Activated T-helper 17 cell treated with anti-CD3 and anti-CD28 coated beads, Interleukin-2, amount 50 U/mL, for 72 hours (primary cell): ENCODE measurements around the gene BSG. TPM values are rescaled to one million over a fixed set of nuclear protein-coding genes. Genes with fewer than 3 reads are reported as not detected.
"Not testable (repeated sequence)": the region's sequence is repeated elsewhere in the genome, so short reads cannot be mapped to it uniquely, and the experiment has no call there.

ENCODE experiments used
- ATAC-seq: fragments of 150-1000 bp; cut with Tn5 transposase; replicated peaks from 2 replicates; pipeline ENCODE4 v1.10.0; 2021; ENCODE audit warnings: mild to moderate bottlenecking, moderate library complexity
- H3K27ac Mint-ChIP-seq: one replicate; pipeline ENCODE4 v1.8.0; 2022; ENCODE audit warnings: mixed read lengths
- H3K27me3 Mint-ChIP-seq: one replicate; pipeline ENCODE4 v1.8.0; 2022; ENCODE audit warnings: mixed read lengths
- H3K36me3 Mint-ChIP-seq: one replicate; pipeline ENCODE4 v1.8.0; 2022; ENCODE audit warnings: low read depth, mild to moderate bottlenecking, mixed read lengths
- H3K4me1 Mint-ChIP-seq: one replicate; pipeline ENCODE4 v1.8.0; 2022; ENCODE audit warnings: mixed read lengths
- H3K4me3 Mint-ChIP-seq: one replicate; pipeline ENCODE4 v1.8.0; 2022; ENCODE audit warnings: mild to moderate bottlenecking, mixed read lengths
- H3K9me3 Mint-ChIP-seq: one replicate; pipeline ENCODE4 v1.8.0; 2022; ENCODE audit warnings: mixed read lengths
- total RNA-seq, 2 donors: library from RNA; stranded (reverse); gene quantifications; one replicate each; pipeline ENCODE4 v1.2.3, GENCODE V29; 2022

The BSG gene
- total RNA-seq, 2 donors from 2014 or later: 170 to 244 TPM

- H3K4me3 Mint-ChIP-seq: no peak overlapping the region
- ATAC-seq: no peak
- H3K36me3 Mint-ChIP-seq: no peaks in the 10 kb centered on the region
- H3K4me1 Mint-ChIP-seq: no peaks in the 10 kb centered on the region
- no peaks in the 10 kb centered on the region for H3K9me3 Mint-ChIP-seq
- no peak overlapping the region for H3K27ac Mint-ChIP-seq
- H3K27me3 Mint-ChIP-seq: peaks cover 2% of the 10 kb centered on the region
Measured at GRCh38 chr19:595326-596262, 23.2 kb downstream of the BSG start.

- H3K27ac Mint-ChIP-seq: no peak overlapping the region
- H3K4me1 Mint-ChIP-seq: no peaks in the 10 kb centered on the region
- H3K4me3 Mint-ChIP-seq: no peak overlapping the region
- ATAC-seq: no peak
- H3K36me3 Mint-ChIP-seq: no peaks in the 10 kb centered on the region
- peaks cover under 1% of the 10 kb centered on the region for H3K27me3 Mint-ChIP-seq
- H3K9me3 Mint-ChIP-seq: no peaks in the 10 kb centered on the region
Measured at GRCh38 chr19:596263-596655, 23.9 kb downstream of the BSG start.

GRCh38 chr19:597406-598315 is 25.3 kb downstream of the BSG start:
- no peak overlapping the region for H3K4me3 Mint-ChIP-seq
- H3K27me3 Mint-ChIP-seq: no peaks in the 10 kb centered on the region
- peaks cover 4% of the 10 kb centered on the region for H3K4me1 Mint-ChIP-seq
- no peak overlapping the region for H3K27ac Mint-ChIP-seq
- no peaks in the 10 kb centered on the region for H3K9me3 Mint-ChIP-seq
- no peaks in the 10 kb centered on the region for H3K36me3 Mint-ChIP-seq
- ATAC-seq: no peak

GRCh38 chr19:601310-601709 is 28.9 kb downstream of the BSG start:
- ATAC-seq: no peak

GRCh38 chr19:601790-602189 is 29.4 kb downstream of the BSG start:
- Mint-ChIP-seq H3K9me3 (no peaks in the 10 kb centered on the region), H3K4me1 (peaks cover 4% of the 10 kb centered on the region), H3K4me3 (no peak overlapping the region), H3K27ac (no peak overlapping the region), H3K36me3 (no peaks in the 10 kb centered on the region), H3K27me3 (no peaks in the 10 kb centered on the region)
- ATAC-seq: no peak

More at GRCh38 chr19:601310-601709, 28.9 kb downstream of the BSG start:
- H3K4me3 Mint-ChIP-seq: no peak overlapping the region
- no peaks in the 10 kb centered on the region for H3K27me3 Mint-ChIP-seq
- peaks cover 4% of the 10 kb centered on the region for H3K4me1 Mint-ChIP-seq
- no peak overlapping the region for H3K27ac Mint-ChIP-seq
- no peaks in the 10 kb centered on the region for H3K36me3 Mint-ChIP-seq
- H3K9me3 Mint-ChIP-seq: no peaks in the 10 kb centered on the region

- ATAC-seq: no peak
- Mint-ChIP-seq H3K4me1 (peaks cover 4% of the 10 kb centered on the region), H3K9me3 (no peaks in the 10 kb centered on the region), H3K36me3 (no peaks in the 10 kb centered on the region), H3K27me3 (no peaks in the 10 kb centered on the region), H3K27ac (no peak overlapping the region), H3K4me3 (no peak overlapping the region)
Measured at GRCh38 chr19:602391-603301, 30.2 kb downstream of the BSG start.

GRCh38 chr19:603302-603639 is 30.9 kb downstream of the BSG start:
- not testable (repeated sequence) for H3K4me1 Mint-ChIP-seq, H3K36me3 Mint-ChIP-seq, H3K9me3 Mint-ChIP-seq, H3K27me3 Mint-ChIP-seq, H3K4me3 Mint-ChIP-seq, ATAC-seq, H3K27ac Mint-ChIP-seq

- peak; percentile 40 for ATAC-seq
- not testable (repeated sequence) for H3K36me3 Mint-ChIP-seq, H3K27ac Mint-ChIP-seq, H3K9me3 Mint-ChIP-seq, H3K27me3 Mint-ChIP-seq, H3K4me1 Mint-ChIP-seq, H3K4me3 Mint-ChIP-seq
Measured at GRCh38 chr19:603779-604178, 31.4 kb downstream of the BSG start.

- Mint-ChIP-seq H3K27ac (no peak overlapping the region), H3K4me3 (no peak overlapping the region), H3K27me3 (no peaks in the 10 kb centered on the region), H3K4me1 (peaks cover 4% of the 10 kb centered on the region), H3K36me3 (no peaks in the 10 kb centered on the region), H3K9me3 (no peaks in the 10 kb centered on the region)
- ATAC-seq: peak; percentile 68
Measured at GRCh38 chr19:604355-604754, 32.0 kb downstream of the BSG start.

GRCh38 chr19:605061-605971 is 32.9 kb downstream of the BSG start:
- not testable (repeated sequence) for H3K27ac Mint-ChIP-seq, ATAC-seq, H3K4me3 Mint-ChIP-seq, H3K36me3 Mint-ChIP-seq, H3K27me3 Mint-ChIP-seq, H3K4me1 Mint-ChIP-seq, H3K9me3 Mint-ChIP-seq

- H3K36me3 Mint-ChIP-seq: no peaks in the 10 kb centered on the region
Measured at GRCh38 chr19:607301-608154, 35.1 kb downstream of the BSG start.

GRCh38 chr19:608155-609003 is 36.0 kb downstream of the BSG start:
- Mint-ChIP-seq H3K36me3 (peaks cover 5% of the 10 kb centered on the region), H3K4me3 (no peak overlapping the region), H3K9me3 (no peaks in the 10 kb centered on the region), H3K27me3 (no peaks in the 10 kb centered on the region), H3K27ac (no peak overlapping the region), H3K4me1 (peaks cover 5% of the 10 kb centered on the region)
- ATAC-seq: no peak

More at GRCh38 chr19:607301-608154, 35.1 kb downstream of the BSG start:
- peaks cover 7% of the 10 kb centered on the region for H3K4me1 Mint-ChIP-seq
- ATAC-seq: no peak
- no peak overlapping the region for H3K4me3 Mint-ChIP-seq
- no peaks in the 10 kb centered on the region for H3K9me3 Mint-ChIP-seq
- no peak overlapping the region for H3K27ac Mint-ChIP-seq
- no peaks in the 10 kb centered on the region for H3K27me3 Mint-ChIP-seq
